HEK293 (cell line): ENCODE measurements around the gene FRAT2.

ENCODE experiments used
- CTCF ChIA-PET: fragments of 350-600 bp; formaldehyde crosslinking; extraction: SDS; loops from one replicate; lab custom pipeline; 2021; ENCODE audit warnings: antibody characterized with exemption; lab: Yijun Ruan, JAX
- POLR2A ChIA-PET: fragments of 300-600 bp; formaldehyde crosslinking; extraction: SDS; loops from one replicate; lab custom pipeline; 2020; ENCODE audit warnings: antibody characterized with exemption, inconsistent platforms; lab: Yijun Ruan, JAX
- H3K27ac ChIP-seq: fragments of 200-500 bp; sonication (Bioruptor generic); 2 replicates; pipeline ENCODE4 v1.5.1; 2014; ENCODE audit warnings: low read depth, low read length, control low read depth, inconsistent platforms; ENCODE audit errors: extremely low read depth
- H3K36me3 ChIP-seq, 2 experiments: fragments of 200-500 bp in 1 of 2; sonication (Bioruptor generic) in 1 of 2; 1 replicate in 1 of 2; 2 replicates in 1 of 2; pipeline ENCODE4 v1.5.1; 2014 to 2017; ENCODE audit warnings: inconsistent platforms in 2 of 2, low read length in 2 of 2; ENCODE audit not compliant: control insufficient read depth in 2 of 2, insufficient read depth in 1 of 2
- H3K4me1 ChIP-seq: fragments of 200-500 bp; sonication (Bioruptor generic); 2 replicates; pipeline ENCODE4 v1.5.1; 2014; ENCODE audit warnings: mild to moderate bottlenecking, low read length, inconsistent platforms; ENCODE audit not compliant: control insufficient read depth, insufficient read depth
- H3K4me3 ChIP-seq: 2 replicates; pipeline ENCODE4 v1.5.1; 2011; ENCODE audit warnings: low read depth, mild to moderate bottlenecking, control low read depth, low read length, moderate library complexity
- H3K9me3 ChIP-seq: fragments of 200-500 bp; sonication (Bioruptor generic); 2 replicates; pipeline ENCODE4 v1.5.1; 2014; ENCODE audit warnings: low read depth, low read length, inconsistent platforms; ENCODE audit not compliant: control insufficient read depth, insufficient read depth
- BCL11B ChIP-seq: fragments of 450-650 bp; formaldehyde crosslinking; IDR thresholded peaks from 2 replicates; pipeline ENCODE4 v1.5.1; 2016; ENCODE audit warnings: low read depth, missing biosample characterization, missing genetic modification characterization
- EGR2 ChIP-seq: fragments of 450-650 bp; formaldehyde crosslinking; IDR thresholded peaks from 2 replicates; pipeline ENCODE4 v1.5.1; 2016; ENCODE audit warnings: low read depth, missing biosample characterization, missing genetic modification characterization
- FEZF1 ChIP-seq: fragments of 450-650 bp; formaldehyde crosslinking; IDR thresholded peaks from 2 replicates; pipeline ENCODE4 v1.5.1; 2016; ENCODE audit warnings: missing biosample characterization, missing genetic modification characterization
- MZF1 ChIP-seq: fragments of 450-650 bp; formaldehyde crosslinking; IDR thresholded peaks from 2 replicates; pipeline ENCODE4 v1.5.1; 2017; ENCODE audit warnings: missing biosample characterization, missing genetic modification characterization, borderline replicate concordance
- ZBTB17 ChIP-seq: fragments of 450-650 bp; formaldehyde crosslinking; IDR thresholded peaks from 2 replicates; pipeline ENCODE4 v1.5.1; 2016; ENCODE audit warnings: missing biosample characterization, missing genetic modification characterization
- ZFHX2 ChIP-seq: fragments of 450-650 bp; formaldehyde crosslinking; conservative IDR thresholded peaks from 2 replicates; pipeline ENCODE4 v1.5.1; 2016; ENCODE audit warnings: missing biosample characterization, missing genetic modification characterization
- ZNF433 ChIP-seq: fragments of 450-650 bp; formaldehyde crosslinking; IDR thresholded peaks from 2 replicates; pipeline ENCODE4 v1.5.1; 2016; ENCODE audit warnings: missing biosample characterization, missing genetic modification characterization, low read depth
- TF ChIP-seq, protein P1 (sequence below): fragments of 450-650 bp; formaldehyde crosslinking; IDR thresholded peaks from 2 replicates; pipeline ENCODE4 v1.5.1; 2016; ENCODE audit warnings: missing biosample characterization, missing genetic modification characterization
- TF ChIP-seq, protein P2 (sequence below): fragments of 450-650 bp; formaldehyde crosslinking; IDR thresholded peaks from 2 replicates; pipeline ENCODE4 v1.5.1; 2016; ENCODE audit warnings: missing biosample characterization, missing genetic modification characterization
- TF ChIP-seq, protein P3 (sequence below): fragments of 450-650 bp; formaldehyde crosslinking; IDR thresholded peaks from 2 replicates; pipeline ENCODE4 v1.5.1; 2017; ENCODE audit warnings: missing biosample characterization, mild to moderate bottlenecking, missing genetic modification characterization, moderate library complexity

FRAT2 gene

DNA sequence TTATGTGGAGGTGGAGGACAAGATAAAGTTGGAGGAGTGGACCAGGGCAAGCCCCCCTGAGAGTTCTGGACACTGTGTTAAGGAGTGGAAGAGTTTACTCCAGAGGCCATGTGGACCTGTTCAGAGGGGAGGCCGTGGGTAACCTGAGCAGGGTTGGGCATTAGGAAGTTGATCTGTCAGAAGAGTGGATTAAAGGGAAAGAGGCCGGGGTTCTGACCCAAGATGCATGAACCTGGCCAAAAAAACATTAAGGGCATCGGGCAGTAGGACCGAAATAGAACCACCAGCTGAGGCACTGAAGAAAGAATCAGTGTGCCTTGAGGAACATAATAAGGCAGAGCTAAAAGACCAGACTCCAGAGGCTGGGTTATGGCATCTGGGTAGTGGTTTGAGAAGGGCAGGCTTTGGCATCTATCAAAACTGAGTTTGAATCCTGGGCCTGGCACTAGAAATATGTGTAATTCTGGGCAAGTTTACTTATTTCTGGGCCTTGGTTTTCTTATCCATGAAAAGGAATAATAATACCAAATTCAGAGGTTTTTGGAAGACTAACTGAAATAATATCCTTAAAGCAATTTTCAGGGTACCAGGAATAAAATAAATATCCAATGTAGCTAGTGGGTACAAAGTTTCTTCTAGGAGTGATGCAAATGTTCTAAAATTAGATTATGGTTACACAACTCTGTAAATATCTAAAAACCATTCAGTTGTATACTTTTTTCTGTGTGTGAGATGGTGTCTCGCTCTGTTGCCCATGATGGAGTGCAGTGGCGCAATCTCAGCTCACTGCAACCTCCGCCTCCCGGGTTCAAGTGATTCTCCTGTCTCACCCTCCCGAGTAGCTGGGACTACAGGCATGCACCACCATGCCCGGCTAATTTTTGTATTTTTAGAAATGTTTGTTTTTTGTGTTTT lies 26.4 kb downstream of the FRAT2 start:
- no peak overlapping the region for H3K4me3 ChIP-seq
- no peaks in the 10 kb centered on the region for H3K4me1 ChIP-seq
- no peak overlapping the region for H3K27ac ChIP-seq
- ChIA-PET CTCF (no interaction called here), POLR2A (interaction anchor here (0.7 kb wide), 1 partner anchor 20 kb away, joined by 3 read pairs; no protein-coding TSS in a partner anchor)
- TF ChIP-seq, protein P1, sequence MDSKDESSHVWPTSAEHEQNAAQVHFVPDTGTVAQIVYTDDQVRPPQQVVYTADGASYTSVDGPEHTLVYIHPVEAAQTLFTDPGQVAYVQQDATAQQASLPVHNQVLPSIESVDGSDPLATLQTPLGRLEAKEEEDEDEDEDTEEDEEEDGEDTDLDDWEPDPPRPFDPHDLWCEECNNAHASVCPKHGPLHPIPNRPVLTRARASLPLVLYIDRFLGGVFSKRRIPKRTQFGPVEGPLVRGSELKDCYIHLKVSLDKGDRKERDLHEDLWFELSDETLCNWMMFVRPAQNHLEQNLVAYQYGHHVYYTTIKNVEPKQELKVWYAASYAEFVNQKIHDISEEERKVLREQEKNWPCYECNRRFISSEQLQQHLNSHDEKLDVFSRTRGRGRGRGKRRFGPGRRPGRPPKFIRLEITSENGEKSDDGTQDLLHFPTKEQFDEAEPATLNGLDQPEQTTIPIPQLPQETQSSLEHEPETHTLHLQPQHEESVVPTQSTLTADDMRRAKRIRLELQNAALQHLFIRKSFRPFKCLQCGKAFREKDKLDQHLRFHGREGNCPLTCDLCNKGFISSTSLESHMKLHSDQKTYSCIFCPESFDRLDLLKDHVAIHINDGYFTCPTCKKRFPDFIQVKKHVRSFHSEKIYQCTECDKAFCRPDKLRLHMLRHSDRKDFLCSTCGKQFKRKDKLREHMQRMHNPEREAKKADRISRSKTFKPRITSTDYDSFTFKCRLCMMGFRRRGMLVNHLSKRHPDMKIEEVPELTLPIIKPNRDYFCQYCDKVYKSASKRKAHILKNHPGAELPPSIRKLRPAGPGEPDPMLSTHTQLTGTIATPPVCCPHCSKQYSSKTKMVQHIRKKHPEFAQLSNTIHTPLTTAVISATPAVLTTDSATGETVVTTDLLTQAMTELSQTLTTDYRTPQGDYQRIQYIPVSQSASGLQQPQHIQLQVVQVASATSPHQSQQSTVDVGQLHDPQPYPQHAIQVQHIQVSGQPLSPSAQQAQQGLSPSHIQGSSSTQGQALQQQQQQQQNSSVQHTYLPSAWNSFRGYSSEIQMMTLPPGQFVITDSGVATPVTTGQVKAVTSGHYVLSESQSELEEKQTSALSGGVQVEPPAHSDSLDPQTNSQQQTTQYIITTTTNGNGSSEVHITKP (tag by site-specific recombination) = peak; percentile 38; the same call in 1 of the 2 replicates
- TF ChIP-seq BCL11B (tag by site-specific recombination) = no peak
- TF ChIP-seq, protein P2, sequence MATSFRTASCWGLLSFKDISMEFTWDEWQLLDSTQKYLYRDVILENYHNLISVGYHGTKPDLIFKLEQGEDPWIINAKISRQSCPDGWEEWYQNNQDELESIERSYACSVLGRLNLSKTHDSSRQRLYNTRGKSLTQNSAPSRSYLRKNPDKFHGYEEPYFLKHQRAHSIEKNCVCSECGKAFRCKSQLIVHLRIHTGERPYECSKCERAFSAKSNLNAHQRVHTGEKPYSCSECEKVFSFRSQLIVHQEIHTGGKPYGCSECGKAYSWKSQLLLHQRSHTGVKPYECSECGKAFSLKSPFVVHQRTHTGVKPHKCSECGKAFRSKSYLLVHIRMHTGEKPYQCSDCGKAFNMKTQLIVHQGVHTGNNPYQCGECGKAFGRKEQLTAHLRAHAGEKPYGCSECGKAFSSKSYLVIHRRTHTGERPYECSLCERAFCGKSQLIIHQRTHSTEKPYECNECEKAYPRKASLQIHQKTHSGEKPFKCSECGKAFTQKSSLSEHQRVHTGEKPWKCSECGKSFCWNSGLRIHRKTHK (tag by site-specific recombination) = no peak
- H3K9me3 ChIP-seq = no peaks in the 10 kb centered on the region
- H3K36me3 ChIP-seq = no peaks in the 10 kb centered on the region

DNA sequence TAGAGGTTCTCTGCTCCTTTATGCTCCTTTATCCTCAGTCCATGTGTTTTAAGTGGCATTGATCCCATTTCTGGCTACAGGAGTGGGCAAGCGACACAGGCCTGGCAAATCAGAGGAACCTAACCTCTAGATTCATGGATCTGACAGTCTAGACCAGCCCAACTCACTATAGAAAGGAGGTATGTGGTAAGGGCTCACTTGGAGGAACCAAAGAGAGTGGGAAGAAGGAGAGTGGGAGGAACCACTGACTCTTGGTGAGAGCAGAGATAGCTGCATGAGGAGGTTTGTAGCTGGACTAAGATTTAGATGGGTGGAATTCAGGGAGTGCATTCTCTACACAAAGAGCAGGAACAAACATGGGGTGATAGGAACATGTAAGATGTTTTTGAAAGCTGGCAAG lies 27.1 kb downstream of the FRAT2 start:
- no peak overlapping the region for H3K27ac ChIP-seq
- H3K4me1 ChIP-seq = no peaks in the 10 kb centered on the region
- POLR2A ChIA-PET = interaction anchor here (0.7 kb wide), 1 partner anchor 21 kb away, joined by 3 read pairs; no protein-coding TSS in a partner anchor
- no peaks in the 10 kb centered on the region for H3K36me3 ChIP-seq
- TF ChIP-seq EGR2 (tag by site-specific recombination) = peak; percentile 84
- TF ChIP-seq ZNF433 (tag by site-specific recombination) = no peak
- TF ChIP-seq, protein P1 (tag by site-specific recombination) = peak; percentile 92
- TF ChIP-seq, protein P3, sequence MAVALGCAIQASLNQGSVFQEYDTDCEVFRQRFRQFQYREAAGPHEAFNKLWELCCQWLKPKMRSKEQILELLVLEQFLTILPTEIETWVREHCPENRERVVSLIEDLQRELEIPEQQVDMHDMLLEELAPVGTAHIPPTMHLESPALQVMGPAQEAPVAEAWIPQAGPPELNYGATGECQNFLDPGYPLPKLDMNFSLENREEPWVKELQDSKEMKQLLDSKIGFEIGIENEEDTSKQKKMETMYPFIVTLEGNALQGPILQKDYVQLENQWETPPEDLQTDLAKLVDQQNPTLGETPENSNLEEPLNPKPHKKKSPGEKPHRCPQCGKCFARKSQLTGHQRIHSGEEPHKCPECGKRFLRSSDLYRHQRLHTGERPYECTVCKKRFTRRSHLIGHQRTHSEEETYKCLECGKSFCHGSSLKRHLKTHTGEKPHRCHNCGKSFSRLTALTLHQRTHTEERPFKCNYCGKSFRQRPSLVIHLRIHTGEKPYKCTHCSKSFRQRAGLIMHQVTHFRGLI = peak; percentile 90
- 0 out of 2 replicates have a peak, but pooled peaks have one; percentile 12 for TF ChIP-seq ZBTB17 (tag by site-specific recombination)
- TF ChIP-seq ZFHX2 (tag by site-specific recombination) = peak; percentile 89
- TF ChIP-seq FEZF1 (tag by site-specific recombination) = no peak
- no peak for TF ChIP-seq MZF1 (tag by site-specific recombination)
- H3K9me3 ChIP-seq = no peaks in the 10 kb centered on the region
- CTCF ChIA-PET = no interaction called here
- H3K4me3 ChIP-seq = no peak overlapping the region
